SK-N-SH treated with all-trans-retinoic acid at 6 μM for 48 hours (cell line): Measurements from ENCODE around the gene MAP7.

Experiments used
- GLIS3 ChIP-seq: fragments of 250-450 bp; sonication (Bioruptor Pico); IDR thresholded peaks from 2 replicates; pipeline ENCODE4 v1.5.0; 2020; ENCODE audit warnings: mild to moderate bottlenecking, moderate library complexity
- PPARA ChIP-seq: fragments of 250-450 bp; sonication (Bioruptor Pico); IDR thresholded peaks from 2 replicates; pipeline ENCODE4 v1.5.0; 2020; ENCODE audit warnings: mild to moderate bottlenecking, borderline replicate concordance
- RARB ChIP-seq: fragments of 250-450 bp; sonication (Bioruptor Pico); IDR thresholded peaks from 2 replicates; pipeline ENCODE4 v1.8.0; 2021; ENCODE audit warnings: mild to moderate bottlenecking, moderate library complexity
- TSHZ2 ChIP-seq: fragments of 250-450 bp; sonication (Bioruptor Pico); IDR thresholded peaks from 2 replicates; pipeline ENCODE4 v1.5.0; 2020; ENCODE audit warnings: mild to moderate bottlenecking, moderate library complexity
- ZFP3 ChIP-seq: fragments of 250-450 bp; sonication (Bioruptor Pico); IDR thresholded peaks from 2 replicates; pipeline ENCODE4 v1.5.0; 2020; ENCODE audit warnings: mild to moderate bottlenecking, moderate library complexity
- ZNF565 ChIP-seq: fragments of 450-650 bp; formaldehyde crosslinking; conservative IDR thresholded peaks from 2 replicates; pipeline ENCODE4 v1.5.0; 2020; ENCODE audit warnings: low read depth, mild to moderate bottlenecking, moderate library complexity
- ZNF70 ChIP-seq: fragments of 450-650 bp; formaldehyde crosslinking; IDR thresholded peaks from 2 replicates; pipeline ENCODE4 v1.5.0; 2020; ENCODE audit warnings: mild to moderate bottlenecking, moderate library complexity
- TF ChIP-seq, protein P1 (sequence below): fragments of 250-450 bp; sonication (Bioruptor Pico); IDR thresholded peaks from 2 replicates; pipeline ENCODE4 v1.8.0; 2020; ENCODE audit warnings: mild to moderate bottlenecking, moderate library complexity, borderline replicate concordance

DNA sequence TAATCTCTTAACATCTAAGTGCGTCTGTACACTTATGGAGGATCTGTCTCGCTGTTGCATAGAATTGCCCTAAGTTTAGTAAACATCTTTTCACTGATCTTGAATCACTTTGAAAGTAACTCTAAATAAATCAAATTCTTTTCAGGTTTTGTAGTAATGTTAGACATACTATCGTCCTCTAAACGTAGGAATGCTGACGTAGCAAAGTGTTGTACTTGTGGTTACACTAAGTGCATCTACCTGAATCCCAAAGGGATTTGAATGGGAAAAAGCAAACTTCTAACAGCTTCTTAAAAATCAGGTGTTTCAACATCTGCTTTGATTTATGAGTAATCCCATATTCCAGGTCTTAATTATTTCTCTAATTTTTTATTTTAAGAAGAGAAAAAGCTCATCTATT, 49.8 kb downstream of the MAP7 start:
- TF ChIP-seq ZFP3 (CRISPR knock-in tag) (no peak), PPARA (CRISPR knock-in tag) (no peak), RARB (CRISPR knock-in tag) (no peak), ZNF70 (no peak), ZNF565 (CRISPR knock-in tag) (no peak), GLIS3 (CRISPR knock-in tag) (no peak), TSHZ2 (no peak)
- TF ChIP-seq, protein P1, sequence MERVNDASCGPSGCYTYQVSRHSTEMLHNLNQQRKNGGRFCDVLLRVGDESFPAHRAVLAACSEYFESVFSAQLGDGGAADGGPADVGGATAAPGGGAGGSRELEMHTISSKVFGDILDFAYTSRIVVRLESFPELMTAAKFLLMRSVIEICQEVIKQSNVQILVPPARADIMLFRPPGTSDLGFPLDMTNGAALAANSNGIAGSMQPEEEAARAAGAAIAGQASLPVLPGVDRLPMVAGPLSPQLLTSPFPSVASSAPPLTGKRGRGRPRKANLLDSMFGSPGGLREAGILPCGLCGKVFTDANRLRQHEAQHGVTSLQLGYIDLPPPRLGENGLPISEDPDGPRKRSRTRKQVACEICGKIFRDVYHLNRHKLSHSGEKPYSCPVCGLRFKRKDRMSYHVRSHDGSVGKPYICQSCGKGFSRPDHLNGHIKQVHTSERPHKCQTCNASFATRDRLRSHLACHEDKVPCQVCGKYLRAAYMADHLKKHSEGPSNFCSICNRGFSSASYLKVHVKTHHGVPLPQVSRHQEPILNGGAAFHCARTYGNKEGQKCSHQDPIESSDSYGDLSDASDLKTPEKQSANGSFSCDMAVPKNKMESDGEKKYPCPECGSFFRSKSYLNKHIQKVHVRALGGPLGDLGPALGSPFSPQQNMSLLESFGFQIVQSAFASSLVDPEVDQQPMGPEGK (CRISPR knock-in tag) = no peak
